GM19099 (cell line): Measurements from ENCODE around the gene MYOM1.

Experiments
- POLR2A ChIP-seq: IDR thresholded peaks from 3 replicates; pipeline ENCODE4 v1.6.1; 2011; ENCODE audit warnings: low read depth; ENCODE audit not compliant: insufficient read length; ENCODE audit errors: extremely low read depth

Gene MYOM1

DNA sequence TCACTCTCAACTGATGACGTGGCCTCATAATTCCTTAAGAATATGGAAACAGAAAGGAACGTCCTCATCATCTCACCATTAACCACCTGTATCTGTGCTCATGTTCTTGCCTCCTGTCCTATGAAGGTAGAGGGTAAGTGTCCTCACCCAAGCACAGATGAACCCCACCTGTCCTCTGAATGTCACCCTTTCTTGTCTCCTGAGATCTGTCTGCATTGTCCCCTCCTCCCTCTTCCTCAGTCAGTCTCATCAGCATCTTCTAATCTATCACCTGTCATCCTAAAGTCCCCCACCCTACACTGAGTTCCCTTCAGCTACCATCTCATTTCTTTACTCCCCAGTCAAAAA lies 167.4 kb downstream of the MYOM1 start:
- no peak for TF ChIP-seq POLR2A

DNA sequence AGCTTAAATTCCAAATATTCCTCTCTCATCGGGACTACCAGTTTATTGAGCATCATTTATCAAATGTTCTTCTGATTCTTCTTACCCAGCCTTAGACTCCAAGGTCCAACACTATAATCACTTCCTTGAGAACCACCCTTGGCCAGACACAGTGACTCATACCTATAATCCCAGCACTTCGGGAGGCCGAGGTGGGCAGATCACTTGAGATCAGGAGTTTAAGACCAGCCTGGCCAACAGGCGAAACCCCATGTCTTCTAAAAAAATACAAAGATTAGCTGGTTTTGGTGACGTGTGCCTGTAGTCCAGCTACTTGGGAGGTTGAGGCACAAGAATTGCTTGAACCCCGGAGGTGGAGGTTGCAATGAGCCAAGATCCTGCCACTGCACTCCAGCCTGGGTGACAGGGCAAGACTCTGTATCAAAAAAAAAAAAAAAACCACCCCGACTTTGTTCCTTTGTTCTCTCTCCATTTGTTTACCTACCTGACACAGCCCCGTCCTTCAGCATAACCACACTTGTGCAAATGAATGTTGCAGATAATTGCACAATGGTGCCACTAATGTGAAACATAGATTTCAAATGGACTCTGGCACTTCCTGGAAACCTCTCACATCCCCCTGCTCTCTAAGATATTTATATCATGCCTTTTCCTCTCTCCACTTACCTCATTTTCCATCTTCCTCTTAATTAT lies 167.9 kb downstream of the MYOM1 start:
- no peak for TF ChIP-seq POLR2A

DNA sequence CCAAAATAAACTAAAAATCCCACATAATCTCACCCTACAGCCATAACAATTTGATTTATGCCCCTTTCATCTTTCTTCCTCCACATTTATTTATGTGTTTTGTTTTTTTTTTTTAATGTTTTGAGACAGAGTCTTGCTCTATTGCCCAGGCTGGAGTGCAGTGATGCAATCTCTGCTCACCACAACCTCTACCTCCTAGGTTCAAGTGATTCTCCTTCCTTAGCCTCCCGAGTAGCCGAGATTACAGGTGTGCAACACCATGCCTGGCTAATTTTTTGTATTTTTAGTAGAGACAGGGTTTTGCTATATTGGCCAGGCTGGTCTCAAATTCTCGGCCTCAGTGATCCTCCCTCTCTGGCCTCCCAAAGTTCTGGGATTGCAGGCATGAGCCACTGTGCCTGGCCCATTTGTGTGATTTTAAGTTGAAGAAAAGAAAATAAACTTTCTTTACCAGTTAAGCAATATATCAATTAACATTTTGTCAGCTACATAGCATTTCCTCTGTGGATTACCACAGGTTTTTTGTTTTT lies 170.9 kb downstream of the MYOM1 start:
- TF ChIP-seq POLR2A, result no peak

DNA sequence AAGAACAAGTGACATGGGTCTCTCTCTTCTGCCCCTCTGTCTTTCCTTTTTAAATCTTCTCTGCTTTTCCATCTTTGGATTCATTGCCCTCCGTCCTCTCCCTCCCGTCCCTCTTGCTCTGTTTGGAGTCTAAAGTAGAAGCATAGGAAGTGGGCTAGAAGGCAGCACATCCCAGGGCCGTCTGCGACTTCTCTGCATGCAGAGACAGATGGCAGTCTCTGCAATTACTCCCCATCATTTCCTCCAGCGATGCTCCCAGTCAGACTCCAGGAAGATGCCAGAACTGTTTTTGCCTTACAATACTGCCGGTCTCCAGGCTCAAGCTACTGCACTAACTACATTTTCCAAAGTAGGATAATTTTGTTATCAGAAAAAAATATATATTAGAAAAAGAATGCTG lies 171.6 kb downstream of the MYOM1 start:
- no peak for TF ChIP-seq POLR2A

DNA sequence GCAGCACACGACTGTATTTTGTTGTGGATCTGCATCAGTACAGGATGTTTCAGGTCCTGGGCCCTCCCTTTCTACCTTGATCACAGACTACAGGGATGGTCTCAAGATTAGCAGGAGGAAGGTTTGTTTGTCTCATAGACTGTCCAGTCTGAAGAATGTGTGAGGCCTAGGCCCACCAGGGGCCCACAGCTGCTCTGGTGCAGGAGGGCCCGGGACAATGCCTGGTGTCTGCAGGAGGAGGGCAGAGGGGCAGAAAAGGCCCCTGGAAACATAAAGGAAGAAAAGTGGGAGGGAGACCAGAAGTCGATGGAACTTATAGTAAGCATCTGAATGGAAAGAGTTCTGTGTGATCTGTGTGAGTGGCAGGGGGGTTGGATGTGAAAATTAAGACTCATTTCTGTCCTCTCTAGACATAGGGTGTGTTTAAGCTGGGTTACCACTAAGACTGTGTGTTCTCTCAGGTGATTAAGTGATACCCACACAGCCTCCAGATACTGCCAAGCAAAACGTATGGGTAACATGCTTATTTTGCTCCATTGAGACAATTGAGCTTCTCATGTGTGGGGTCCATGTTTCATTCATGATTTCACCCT lies 173.5 kb downstream of the MYOM1 start:
- no peak for TF ChIP-seq POLR2A

DNA sequence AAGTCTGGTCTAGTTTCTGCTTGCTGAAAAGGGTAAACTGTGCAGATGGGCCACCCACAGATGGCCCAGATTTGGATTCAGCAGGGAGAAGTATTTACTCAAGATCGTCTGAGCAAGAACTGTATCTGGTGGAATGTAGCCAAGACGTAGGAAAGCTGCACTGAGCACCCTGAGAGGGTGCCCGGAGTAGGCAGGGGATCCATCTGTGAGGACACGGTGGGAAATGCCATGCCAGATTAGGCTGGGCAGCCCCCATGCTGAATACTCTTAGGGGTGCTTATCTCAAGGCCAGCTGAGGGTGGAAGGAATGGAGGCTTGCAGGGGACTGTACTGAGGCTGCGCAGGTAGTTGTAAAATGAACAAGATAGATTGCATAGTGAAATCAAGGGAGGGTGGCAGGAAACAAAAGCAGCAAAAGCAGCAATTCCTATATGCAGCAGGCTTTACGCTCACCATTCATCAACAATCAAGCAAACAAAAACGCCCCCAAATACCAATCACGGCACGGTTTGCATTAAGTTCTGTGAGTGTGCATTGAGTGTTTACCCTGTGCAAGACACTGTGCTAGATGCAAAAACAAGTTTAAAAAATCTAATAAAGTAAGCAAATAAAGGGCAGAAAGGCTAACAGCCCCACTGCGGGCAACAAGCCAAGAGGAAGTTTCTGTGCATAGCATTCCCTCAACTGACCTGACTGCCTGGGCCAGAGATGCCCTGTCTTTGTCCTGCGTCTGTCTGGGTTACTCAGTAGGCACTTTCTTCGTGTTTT lies 174.7 kb downstream of the MYOM1 start:
- no peak for TF ChIP-seq POLR2A

DNA sequence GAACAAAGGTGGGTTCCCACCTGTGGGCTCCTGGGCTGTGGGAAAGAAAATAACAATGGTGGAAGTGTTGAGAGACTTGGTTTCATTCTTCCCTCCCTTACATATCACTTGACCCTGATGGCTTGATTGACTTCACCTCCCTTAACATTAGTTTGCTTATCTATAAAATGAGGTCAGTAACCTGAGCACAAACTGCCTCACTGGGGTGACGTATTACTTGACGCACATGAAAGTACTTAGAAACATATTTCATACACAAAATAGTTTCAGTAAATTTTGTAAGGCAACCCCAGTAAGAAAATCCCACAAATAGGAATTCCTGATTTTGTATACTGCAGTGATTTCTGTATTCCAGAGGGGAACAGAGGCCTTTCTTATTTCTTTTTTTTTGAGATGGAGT lies 177.4 kb downstream of the MYOM1 start:
- TF ChIP-seq POLR2A, result no peak

DNA sequence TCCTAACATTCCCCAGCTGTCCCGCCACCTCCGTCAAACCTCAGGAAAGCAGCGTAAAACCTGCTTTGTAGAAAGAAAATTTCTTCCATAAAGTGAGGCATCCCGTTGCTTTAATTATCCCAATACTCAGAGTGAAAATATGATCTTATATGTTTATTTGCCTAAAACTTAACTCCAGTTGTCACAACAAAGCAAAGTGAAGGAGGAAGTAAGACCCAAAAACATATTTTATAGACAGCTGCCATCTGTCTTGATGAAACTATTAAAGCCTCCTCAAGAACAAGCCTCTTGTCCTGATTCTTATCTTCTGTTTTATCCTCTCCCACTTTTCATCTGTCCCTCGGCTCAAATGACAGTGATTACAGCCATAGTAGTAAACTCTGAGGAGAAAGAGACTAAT lies 177.9 kb downstream of the MYOM1 start:
- TF ChIP-seq POLR2A, result no peak

DNA sequence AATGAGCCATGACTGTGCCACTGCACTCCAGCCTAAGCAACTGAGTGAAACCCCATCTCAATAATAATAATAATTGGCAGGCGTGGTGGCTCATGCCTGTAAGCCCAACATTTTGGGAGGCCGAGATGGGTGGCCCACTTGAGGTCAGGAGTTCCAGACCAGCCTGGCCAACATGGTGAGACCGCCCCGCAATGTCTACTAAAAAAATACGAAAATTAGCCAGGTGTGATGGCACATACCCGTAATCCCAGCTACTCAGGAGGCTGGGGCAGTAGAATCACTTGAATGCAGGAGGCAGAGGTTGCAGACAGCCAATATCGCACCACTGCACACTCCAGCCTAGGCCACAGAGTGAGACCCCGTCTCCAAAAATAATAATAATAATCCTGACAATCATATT lies 178.9 kb downstream of the MYOM1 start:
- no peak for TF ChIP-seq POLR2A

DNA sequence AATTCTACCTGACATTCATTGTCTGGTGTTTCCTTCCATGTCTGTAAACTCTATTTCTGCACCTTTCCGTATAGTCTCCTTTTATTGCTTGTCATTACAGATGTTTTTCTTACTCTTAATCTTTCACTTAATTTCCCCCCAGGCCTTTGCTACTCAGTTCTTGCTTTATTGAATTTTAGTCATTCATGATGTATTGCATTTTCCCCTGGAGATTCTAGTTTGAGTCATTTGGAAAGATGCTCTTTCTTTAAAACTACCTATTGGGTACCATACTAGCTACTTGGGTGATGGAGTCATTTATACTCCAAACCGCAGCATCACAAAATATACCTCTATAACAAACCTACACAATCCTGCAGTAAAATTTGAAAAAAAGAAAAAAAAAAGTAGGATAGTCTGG lies 179.6 kb downstream of the MYOM1 start:
- TF ChIP-seq POLR2A, result no peak

DNA sequence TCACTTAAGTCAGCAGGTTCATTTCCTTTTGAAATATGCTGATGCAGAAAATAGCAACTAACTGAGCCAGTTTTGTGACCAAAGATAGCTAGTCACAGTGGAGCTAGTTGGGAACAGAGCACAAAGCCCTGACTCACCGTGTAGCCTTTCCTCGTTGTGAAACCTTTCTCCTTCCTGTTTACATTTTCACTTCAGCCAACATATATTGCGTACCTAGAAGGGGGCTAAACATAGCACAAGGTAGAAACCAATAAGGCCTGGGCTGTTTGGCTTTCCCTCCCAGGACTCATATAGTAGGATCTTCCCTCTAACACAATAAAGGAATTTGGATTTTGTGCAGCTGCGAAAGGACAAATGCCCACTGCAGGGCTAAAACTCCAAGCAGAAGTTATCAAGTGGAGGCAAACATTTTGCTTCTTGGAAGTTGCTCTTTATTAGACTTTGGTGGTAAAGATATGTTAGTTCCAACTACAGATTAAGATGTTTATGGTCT lies 182.3 kb downstream of the MYOM1 start:
- no peak for TF ChIP-seq POLR2A

DNA sequence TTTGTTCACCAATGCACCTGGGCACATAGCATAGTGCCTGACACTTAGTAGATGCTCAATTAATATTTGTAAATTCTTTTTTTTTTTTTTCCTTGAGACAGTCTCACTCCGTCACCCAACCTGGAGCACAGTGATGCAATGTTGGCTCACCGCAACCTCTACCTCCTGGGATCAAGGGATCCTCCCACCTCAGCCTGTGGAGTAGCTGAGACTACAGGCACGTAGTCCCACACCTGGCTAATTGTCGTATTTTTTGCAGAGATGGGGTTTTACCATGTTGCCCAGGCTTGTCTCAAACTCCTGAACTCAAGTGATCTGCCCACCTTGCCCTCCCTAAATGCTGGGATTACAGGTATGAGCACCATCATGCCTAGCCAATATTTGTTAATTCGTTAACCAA lies 183.7 kb downstream of the MYOM1 start:
- TF ChIP-seq POLR2A, result no peak

DNA sequence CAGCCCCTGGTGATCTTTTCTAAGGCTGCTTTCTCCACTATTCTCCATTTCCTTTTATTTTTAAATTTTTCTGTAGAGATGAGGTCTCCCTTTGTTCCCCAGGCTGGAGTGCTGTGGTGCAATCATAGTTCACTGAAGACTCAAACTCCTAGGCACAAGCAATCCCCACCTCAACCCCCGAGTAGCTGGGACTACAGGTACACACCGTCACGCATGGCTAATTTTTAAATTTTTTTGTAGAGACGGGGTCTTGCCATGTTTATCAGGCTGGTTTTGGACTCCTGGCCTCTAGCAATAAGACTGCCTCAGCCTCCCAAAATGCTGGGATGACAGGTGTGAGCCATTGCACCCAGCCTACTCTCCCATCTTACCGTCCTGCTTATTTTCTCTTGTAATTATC lies 184.1 kb downstream of the MYOM1 start:
- TF ChIP-seq POLR2A, result no peak

DNA sequence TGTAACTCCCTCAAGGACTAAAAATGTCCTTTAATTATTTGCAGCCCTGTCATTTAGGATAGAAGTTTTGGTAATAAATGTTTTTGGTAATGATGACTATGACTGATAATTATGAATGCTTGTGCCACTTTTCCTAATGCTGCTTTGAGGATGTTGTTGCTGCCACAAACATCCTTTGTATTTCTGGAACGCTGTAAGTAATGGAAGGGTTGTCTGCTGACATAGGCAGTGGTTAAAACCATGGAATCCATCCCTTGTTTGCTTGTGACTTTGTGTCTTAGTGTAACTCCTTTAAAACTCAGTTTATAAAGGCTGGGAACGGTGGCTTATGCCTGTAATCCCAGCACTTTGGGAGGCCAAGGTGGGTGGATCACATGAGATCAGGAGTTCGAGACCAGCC lies 187.0 kb downstream of the MYOM1 start:
- no peak for TF ChIP-seq POLR2A

DNA sequence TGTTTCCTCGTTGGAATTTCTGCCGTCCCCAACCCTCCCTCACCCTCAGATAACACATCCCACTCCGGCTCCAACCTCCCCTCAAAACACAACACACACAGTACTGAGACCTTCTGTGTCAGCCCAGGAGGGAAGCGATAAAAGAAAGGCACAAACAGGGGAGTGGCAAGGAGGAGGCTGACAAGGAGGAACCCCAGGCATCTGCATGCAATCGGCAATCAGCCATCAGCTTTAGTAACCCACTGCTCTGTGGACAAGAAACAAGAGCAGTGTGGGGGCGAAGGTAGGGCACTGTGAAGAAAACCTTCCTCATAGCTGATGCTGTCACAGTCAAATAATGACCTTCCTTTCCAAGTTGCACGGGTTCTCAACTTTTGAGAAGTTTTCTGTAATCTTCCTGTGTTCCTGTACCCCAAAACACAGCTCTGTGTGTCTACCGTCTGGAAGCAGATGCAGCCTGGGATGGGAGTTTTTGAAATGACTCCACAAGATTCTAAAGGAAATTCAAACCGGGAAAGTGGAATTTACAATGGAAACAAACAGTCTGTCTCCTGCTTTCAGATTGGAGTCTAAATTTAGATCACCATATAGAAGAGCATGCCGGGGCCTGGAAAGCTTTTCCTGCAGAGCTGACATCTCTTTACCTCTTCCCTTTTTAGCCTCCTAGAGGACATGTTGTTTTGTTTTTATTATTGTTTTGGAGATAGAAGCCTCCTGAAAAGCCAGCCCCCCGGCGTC lies 190.4 kb downstream of the MYOM1 start:
- no peak for TF ChIP-seq POLR2A

DNA sequence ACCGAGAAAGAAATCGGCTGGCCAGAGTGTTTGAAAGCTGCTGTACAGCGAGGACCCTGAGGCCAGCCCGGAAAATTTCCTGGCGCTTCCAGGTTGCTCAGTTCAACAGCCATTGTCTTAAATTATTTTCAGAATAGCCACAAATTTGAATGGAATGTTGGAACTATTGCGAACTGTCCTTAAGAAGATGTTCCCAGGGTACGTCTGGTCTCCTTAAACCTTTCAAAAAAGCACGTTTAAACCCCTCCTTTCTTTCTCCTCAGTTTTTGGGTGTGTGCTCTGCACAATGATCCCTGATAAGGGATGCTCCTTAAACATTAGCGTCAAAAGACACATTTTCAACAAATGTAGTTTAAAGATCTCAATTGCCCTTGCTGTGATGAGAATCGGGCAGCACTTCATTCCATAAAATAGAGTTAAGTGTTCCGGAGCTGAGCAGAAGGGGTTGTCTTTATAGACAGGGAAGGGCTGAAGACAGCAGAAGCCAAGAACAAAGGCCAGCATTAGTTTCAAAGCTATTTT lies 192.3 kb downstream of the MYOM1 start:
- TF ChIP-seq POLR2A, result no peak

DNA sequence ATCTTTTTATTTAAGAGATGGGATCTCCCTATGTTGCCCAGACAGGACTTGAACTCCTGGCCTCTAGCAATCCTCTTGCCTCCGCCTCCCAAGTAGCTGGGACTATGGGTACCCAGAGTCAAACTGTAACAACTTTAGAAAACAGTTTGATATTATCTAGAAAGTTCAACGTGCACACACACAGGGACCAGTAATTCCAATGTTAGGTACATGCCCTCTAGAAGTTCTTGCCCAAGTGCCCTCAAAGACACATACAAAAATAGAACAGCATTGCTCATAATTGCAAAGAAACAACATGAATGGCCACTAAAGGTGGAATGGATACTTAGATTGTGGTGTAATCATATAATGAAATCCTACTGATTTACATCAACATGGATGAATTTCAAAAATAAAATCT lies 194.2 kb downstream of the MYOM1 start:
- TF ChIP-seq POLR2A, result no peak
